NCI-H510A treated with DMSO at 0.1 percent for 48 hours (cell line): Measurements from ENCODE around the gene ZNF100.
"Not testable (repeated sequence)": the region's sequence is repeated elsewhere in the genome, so short reads cannot be mapped to it uniquely, and the experiment has no call there.

Experiments
- DNase-seq: peaks from one replicate; lab custom pipeline; 2025; lab: John Stamatoyannopoulos, UW

ZNF100 gene

DNA sequence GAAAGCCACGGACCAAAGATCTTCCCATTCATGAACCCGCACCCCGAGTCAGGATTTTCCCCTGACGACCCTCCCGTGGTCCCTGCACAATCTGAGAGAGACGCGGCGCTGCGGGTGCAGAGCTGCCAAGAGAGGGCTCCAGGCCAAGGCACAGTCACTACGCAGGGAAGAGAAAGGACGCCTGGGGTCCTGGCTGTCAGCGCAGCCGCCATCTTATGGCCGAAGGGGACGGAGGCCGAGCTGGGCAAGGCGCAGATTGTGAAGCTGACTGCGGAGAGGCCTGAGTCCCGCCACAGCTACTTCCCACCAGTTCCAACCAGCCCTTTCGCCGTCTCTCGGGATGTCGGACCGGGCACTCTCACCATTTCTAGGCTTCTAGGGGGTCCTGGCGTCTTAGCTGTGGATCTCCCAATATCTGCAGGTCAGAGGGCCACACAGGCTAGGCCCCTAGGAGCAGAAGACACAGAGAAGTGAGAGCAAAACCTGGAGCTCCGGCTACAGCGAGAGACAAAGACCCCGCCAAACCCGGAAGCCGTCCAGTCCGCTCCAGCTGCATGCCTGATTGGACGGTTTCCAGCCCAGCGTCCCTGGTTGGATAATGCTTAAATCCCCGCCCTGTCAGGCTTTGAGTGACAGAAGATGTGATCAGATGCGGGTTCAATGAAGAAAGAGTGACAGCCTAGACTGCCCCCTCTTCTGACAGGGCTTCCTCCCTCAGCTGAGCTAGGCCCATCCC, at the start of gene ZNF100:
Gene ZNF100, minus strand, starts transcription at position 515 of the 736 bp plus-strand sequence. Its CDS starts 150 bp downstream, at position 365.
- DNase-seq, result peak; percentile 86

DNA sequence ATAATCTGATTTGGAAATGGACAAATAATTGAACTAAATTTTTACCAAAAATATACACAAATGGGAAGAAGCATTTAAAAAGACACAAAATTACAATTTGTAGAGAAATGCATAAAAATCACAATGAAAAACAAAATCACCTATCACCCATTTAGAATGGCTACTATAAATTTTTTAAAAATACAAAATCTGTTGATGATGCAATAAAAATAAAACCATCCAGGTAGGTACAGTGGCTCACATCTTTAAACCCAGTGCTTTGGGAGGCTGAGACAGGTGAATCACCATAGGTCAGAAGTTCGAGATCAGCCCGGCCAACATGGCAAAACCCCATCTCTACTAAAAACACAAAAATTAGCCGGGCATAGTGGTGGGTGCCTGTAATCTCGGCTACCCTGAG, 45.1 kb upstream of the ZNF100 start:
- no peak for DNase-seq

DNA sequence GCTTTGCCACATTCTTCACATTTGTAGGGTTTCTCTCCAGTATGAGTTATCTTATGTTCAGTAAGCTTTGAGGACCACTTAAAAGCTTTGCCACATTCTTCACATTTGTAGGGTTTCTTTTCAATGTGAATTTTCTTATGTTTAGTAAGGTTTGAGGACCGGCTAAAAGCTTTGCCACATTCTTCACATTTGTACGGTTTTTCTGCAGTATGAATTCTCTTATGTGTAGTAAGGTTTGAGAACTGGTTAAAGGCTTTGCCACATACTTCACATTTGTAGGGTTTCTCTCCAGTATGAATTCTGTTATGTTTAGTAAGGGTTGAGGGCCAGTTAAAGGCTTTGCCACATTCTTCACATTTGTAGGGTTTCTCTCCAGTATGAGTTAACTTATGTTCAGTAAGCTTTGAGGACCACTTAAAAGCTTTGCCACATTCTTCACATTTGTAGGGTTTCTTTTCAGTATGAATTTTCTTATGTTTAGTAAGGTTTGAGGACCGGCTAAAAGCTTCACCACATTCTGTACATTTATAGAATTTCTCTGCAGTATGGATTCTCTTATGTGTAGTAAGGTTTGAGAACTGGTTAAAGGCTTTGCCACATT, 41.1 kb upstream of the ZNF100 start:
- not testable (repeated sequence) for DNase-seq

DNA sequence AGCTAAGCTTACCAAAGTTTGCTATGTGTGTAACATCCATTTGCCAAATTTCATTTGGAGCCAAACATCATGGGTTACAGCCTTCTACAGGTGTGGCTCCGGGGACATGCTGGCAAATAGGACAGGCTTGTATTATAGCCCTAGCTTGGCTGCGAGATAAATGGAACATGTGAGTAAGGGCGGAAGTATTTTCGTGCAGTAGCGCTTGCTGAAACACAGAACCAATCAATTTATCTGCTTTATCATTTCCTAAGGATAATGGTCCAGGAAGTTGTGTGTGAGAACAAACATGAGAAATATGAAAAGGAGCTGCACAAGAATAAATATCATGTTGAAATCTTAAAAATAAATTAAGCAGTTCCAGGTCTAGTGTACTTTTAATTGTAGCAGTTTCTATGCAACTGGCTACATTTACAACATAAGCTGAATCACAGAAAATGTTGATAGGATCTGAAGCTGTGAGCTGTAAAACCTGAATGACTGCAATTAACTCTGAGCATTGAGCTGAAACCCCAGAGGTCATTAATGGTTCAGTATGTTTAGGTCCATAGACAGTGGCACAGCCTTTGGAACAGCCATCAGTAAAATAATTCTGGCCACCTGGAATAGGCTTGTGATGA, 22.2 kb upstream of the ZNF100 start:
- no peak for DNase-seq

DNA sequence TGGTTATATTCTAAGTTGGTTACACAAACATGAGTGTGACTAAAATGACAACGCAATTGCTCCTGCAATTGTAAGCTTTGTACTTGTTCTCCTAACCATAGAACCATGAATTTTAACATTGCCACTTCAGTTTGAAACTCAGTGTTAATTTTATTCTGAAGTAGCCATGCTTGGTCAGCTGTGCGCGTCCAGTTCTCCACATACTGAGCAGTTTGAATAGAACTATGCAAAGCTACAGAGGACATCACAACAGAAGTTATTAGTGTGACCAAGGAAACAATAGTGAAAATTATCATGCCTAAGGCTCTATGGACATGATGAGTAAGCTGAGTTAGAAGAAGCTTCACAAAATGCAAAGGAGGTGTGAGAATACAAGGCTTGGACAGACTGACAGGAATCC, 19.6 kb upstream of the ZNF100 start:
- no peak for DNase-seq

DNA sequence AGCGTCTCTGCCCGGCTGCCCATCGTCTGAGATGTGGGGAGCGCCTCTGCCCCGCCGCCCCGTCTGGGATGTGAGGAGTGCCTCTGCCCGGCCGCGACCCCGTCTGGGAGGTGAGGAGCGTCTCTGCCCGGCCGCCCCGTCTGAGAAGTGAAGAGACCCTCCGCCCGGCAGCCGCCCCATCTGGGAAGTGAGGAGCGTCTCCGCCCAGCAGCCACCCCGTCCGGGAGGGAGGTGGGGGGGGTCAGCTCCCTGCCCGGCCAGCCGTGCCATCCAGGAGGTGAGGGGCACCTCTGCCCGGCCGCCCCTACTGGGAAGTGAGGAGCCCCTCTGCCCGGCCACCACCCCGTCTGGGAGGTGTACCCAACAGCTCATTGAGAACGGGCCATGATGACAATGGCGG, 8.4 kb upstream of the ZNF100 start:
- not testable (repeated sequence) for DNase-seq

DNA sequence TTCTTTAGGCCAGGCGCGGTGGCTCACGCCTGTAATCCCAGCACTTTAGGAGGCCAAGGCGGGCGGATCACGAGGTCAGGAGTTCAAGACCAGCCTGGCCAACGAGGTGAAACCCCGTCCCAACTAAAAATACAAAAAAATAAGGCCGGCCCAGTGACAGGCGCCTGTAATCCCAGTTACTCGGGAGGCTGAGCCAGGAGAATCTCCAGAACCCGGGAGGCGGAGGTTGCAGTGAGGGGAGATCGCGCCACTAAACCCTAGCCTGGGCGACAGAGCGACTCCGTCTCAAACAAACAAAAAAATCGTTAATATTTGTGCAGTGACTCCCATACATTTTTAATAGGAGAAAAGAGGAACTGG, 694 bp downstream of the ZNF100 start:
- DNase-seq, result not testable (repeated sequence)

DNA sequence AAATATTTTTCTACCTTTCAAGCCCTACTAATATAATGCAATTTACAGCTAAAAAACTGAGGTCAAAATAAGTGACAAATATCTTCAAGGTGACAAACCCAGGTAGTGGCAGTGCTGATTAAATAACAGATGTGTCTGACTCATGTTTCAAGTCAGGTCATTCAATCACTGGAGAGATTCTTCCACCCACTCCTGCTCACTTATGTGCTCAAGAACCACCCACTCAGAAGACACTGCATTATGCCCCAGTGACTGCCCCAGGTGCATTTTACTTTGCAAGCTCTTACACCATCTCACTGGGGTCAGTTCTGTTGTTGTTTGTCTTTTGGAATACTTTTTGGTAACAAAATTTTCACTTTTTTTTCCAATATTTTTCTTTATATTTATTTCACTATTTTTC, 2.2 kb downstream of the ZNF100 start:
- no peak for DNase-seq

DNA sequence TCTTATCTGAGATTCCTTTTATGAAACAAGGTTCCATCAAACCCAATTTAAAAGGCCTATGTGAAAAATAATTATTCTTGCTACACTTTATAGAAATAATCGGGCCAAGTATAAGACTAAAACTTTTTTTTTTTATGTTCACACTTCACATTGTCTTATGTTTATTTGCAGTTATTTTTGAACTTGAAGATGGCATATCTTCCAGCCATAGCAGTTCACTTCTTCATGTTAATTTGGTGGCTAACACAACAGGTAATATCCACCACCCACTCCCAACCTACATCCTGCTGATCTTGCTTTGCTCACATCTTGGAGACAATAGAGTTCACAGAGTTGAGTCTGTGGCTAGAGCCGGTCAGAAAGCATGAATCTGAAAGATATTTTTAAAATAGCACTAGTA, 5.8 kb downstream of the ZNF100 start:
- not testable (repeated sequence) for DNase-seq

DNA sequence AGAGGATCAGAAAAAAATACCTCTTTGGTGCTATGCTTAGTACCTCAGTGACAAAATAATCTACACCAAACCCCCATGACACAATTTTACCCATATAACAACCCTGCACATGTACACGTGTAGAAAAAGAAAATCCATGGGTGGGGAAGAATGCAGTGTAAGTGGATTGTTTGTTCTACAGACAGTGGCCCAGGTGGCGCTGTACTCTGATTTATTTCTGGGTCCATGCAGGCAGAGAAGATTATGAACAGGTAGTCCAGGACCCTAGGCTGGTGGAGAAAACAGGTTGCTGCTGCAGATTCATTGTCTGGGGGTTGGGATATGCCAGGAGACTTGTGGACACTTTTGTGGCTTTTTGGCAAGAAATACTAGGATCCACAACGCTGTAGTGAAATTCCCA, 9.1 kb downstream of the ZNF100 start:
- no peak for DNase-seq

DNA sequence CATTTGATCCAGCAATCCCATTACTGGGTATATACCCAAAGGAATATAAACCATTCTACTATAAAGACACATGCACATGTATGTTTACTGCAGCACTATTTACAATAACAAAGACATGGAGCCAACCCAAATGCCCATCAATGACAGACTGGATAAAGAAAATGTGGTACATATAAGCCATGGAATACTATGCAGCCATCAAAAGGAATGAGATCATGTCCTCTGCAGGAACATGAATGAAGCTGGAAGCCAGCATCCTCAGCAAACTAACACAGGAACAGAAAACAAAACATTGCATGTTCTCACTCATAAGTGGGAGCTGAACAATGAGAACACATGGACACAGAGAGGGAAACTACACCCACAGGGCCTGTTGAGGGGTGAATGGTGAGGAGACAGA, 11.8 kb downstream of the ZNF100 start:
- DNase-seq, result not testable (repeated sequence)

DNA sequence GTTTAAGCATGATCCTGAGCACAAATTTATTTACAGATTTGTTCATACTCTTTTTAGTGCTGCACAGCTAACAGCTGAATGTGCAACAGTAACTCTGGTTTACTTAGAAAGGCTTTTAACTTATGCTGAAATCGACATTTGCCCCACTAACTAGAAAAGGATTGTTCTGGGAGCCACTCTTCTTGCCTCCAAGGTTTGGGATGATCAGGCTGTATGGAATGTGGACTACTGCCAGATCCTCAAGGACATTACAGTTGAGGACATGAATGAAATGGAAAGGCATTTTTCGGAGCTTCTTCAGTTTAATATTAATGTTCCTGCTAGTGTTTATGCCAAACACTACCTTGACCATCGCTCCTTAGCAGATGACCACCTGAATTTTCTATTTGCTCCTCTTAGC, 16.0 kb downstream of the ZNF100 start:
- no peak for DNase-seq

DNA sequence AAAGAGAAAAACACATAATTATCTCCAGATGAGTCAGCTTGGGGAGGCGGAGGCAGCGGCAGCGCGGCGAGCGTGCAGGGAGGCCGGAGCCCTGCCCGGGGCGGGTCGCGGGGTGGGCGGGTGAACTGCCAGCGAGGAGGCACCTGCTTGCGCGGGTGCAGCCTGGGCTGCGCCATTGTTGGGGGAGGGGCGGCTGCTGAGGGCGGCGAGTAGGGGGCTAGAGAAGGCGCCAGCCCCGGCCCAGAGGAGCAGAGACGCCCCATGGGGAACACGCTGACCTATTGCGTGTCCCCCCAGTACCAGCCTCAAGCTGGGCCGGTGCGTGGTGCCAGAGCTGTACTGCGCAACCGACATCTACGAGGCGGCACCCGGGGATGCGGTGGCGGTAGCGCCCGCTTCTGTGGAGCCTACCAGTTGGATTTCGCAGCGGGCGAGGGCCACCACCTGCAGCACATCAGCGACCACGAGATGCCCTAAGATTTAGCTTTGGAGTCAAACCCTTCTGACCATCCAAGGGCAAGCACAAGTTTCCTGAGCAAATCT, 16.7 kb downstream of the ZNF100 start:
- no peak for DNase-seq

DNA sequence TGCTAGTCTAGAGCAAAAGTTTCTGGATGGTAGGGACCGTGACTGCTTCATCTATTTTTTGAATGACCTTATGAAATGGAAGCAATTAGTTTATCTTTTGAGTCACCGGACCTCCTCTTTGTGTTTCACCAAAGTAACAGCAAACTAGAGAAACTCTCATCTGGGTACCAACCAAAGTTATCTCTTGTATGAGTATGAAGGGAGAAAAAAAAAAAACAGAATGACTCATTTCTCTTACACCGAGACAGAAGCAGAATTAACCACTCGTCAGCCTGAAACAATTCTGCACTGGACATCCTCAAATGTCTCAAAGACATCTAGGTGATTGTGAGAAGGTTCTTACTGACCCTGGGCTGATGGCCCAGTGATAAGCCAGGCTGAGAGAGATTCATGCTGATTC, 18.3 kb downstream of the ZNF100 start:
- DNase-seq, result no peak

DNA sequence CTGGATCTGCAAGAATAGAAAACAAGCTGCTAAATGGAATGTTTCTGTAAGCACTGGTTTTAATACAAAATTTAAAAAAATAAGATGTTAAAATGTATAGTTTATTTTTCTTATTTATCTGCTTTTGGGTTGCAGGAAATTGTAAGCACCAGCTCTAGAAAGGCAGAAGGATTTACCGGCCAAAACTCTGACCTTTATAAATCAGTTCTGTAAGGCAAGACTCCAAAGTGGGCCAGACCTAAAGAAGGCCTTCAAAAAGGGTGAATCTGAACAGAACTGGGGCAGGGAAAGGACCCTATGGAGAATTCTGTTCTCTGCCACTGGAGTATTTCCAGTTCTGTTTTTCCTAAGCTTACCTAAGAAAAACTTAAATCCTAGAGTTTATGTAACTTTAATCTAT, 19.3 kb downstream of the ZNF100 start:
- DNase-seq, result no peak

DNA sequence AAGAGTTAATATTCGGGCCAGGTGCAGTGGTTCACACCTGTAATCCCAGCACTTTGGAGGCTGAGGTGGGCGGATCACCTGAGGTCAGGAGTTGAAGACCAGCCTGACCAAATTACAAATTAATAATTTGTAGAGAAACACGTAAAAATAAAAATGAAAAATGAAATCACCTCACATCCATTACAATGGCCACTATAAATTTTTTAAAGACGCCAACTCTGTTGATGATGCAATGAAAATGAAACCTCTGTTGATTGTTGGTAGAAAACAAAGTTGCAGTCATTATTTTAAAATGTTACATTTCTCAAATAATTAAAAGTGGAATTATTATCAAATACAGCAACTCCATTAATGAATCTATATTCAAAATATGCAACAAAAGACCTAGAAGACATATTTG, 26.8 kb downstream of the ZNF100 start:
- no peak for DNase-seq

DNA sequence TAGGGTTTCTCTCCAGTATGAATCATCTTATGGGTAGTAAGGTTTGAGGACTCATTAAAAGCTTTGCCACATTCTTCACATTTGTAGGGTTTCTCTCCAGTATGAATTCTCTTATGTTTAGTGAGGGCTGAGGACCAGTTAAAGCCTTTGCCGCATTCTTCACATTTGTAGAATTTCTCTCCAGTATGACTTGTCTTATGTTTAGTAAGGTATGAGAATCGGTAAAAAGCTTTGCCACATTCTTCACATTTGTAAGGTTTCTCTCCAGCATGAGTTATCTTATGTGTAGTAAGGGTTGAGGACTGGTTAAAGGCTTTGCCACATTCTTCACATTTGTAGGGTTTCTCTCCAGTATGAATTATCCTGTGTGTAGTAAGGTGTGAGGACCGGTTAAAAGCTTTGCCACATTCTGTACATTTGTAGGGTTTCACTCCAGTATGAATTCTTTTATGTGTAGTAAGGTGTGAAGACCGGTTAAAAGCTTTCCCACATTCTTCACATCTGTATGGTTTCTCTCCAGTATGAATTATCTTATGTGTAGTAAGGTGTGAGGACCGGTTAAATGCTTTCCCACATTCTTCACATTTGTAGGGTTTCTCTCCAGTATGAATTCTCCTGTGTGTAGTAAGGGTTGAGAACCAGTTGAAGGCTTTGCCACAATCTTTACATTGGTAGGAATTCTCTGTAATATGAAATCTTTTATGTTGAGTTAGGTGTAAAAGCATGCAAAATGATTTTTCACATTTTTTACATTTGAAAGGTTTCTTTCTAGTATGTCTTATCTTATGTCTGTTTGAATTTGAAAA, 40.2 kb downstream of the ZNF100 start:
- DNase-seq, result not testable (repeated sequence)

DNA sequence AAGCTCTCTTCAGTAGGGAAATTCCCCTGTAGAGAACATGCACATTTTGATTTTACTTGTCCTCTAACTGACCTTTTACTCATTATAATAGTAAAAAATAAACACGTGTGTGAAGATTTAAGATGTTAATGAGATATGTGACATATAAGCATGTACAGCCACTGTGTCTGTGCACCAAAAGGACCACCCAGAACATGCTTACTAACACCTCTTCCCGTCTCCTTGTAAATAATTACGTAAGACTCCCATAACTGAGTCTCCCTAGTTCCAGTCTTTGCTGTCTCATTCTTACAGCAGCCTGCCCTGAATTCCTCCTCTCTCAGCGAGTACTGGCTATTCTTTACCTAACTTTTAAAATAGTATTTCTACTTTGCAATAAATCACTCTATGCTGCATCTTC, 53.6 kb downstream of the ZNF100 start:
- DNase-seq, result no peak

DNA sequence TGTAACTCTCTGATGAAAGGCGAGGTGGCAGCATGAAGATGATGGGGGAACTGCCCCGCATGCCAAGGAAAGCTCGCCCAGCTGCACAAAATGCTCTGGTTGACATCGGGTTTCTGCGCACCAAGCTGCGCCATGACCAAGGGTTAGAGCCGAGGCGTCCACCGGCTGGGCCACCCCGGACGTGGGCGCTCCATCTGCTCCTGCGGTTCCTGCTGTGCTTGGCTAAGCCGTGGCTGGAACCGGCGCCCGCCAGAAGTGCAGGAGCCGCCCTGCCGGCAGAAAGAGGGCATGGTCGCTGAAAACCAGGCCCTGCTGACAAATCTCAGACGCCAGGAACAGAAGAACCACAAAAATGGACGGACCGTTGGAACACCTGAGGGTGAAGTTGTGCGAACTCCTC, 57.9 kb downstream of the ZNF100 start:
- no peak for DNase-seq

DNA sequence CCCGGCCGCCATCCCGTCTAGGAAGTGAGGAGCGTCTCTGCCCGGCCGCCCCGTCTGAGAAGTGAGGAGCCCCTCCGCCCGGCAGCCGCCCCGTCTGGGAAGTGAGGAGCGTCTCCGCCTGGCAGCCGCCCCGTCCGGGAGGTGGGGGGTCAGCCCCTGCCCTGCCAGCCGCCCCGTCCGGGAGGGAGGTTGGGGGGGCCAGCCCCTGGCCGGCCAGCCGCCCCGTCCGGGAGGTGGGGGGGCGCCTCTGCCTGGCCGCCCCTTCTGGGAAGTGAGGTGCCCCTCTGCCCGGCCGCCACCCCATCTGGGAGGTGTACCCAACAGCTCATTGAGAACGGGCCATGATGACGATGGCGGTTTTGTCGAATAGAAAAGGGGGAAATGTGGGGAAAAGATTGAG, 59.5 kb downstream of the ZNF100 start:
- DNase-seq, result not testable (repeated sequence)

DNA sequence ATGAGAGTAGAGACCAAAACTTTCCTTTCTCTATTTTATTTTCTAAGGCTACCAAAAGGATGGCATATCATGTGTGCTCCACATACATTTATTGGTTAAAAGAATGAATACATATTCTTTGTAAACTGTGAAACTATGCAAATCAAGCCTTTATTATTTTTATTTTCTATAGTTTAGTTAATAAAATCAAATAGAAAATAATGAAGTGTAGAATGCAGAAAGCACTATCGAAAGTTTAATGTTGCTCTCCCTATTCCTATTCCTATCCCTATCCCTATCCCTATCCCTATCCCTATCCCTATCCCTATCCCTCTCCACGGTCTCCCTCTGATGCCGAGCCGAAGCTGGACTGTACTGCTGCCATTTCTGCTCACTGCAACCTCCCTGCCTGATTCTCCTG, 60.3 kb downstream of the ZNF100 start:
- no peak for DNase-seq

DNA sequence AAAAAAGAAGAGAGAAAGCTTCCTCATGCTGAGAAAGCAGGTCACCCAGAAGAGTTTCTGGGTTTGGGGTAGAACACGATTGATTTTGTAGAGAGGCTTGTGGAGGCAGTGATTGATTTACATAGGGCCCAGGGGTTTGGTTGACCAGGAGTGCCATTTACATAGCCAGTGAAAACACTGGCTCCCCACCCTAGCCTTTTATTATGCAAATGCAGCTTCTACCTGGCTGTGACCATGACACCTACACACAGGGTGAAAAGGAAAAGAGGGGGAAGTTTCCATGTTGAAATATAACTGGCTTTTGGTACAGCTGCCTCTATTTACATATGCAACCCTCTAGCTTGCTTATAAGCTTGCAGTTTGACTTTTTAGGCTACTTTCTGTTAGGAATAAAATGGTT, 62.0 kb downstream of the ZNF100 start:
- no peak for DNase-seq
